HL-60 (cell line): ENCODE data around the gene PSRC1.

Experiments
- DNase-seq, 2 experiments: peaks; one replicate each; pipeline ENCODE4 v3.0.0-alpha.2; 2010 to 2020; ENCODE audit warnings: low read depth in 1 of 2, low spot score in 1 of 2
- H3K27ac ChIP-seq: fragments of 250-450 bp; sonication (Bioruptor Pico); replicated peaks from 2 replicates; pipeline ENCODE4 v1.5.1; 2020; ENCODE audit warnings: mild to moderate bottlenecking, moderate library complexity
- H3K27me3 ChIP-seq: fragments of 250-450 bp; sonication (Bioruptor Pico); 2 replicates; pipeline ENCODE4 v1.5.1; 2021; ENCODE audit warnings: mild to moderate bottlenecking, moderate library complexity; ENCODE audit not compliant: insufficient read depth, poor library complexity, severe bottlenecking
- H3K4me3 ChIP-seq: replicated peaks from 2 replicates; pipeline ENCODE4 v1.5.1; 2011; ENCODE audit warnings: mild to moderate bottlenecking, control low read depth, low read length; ENCODE audit not compliant: insufficient read depth
- CTCF ChIP-seq: IDR thresholded peaks from one replicate; pipeline ENCODE4 v1.5.1; 2011; ENCODE audit warnings: low read length, control low read depth, inconsistent platforms; ENCODE audit not compliant: insufficient read depth
- GABPA ChIP-seq: IDR thresholded peaks from 2 replicates; pipeline ENCODE4 v1.6.1; 2012; ENCODE audit warnings: low read depth
- POLR2AphosphoS5 ChIP-seq: IDR thresholded peaks from 2 replicates; pipeline ENCODE4 v1.6.1; 2012; ENCODE audit warnings: low read depth
- SPI1 ChIP-seq: IDR thresholded peaks from 2 replicates; pipeline ENCODE4 v1.6.1; 2012; ENCODE audit warnings: low read depth, mild to moderate bottlenecking, borderline replicate concordance
- TF ChIP-seq, protein P1 (sequence below): IDR thresholded peaks from 2 replicates; pipeline ENCODE4 v1.6.1; 2012; ENCODE audit warnings: low read depth; ENCODE audit not compliant: insufficient replicate concordance

PSRC1 gene

DNA sequence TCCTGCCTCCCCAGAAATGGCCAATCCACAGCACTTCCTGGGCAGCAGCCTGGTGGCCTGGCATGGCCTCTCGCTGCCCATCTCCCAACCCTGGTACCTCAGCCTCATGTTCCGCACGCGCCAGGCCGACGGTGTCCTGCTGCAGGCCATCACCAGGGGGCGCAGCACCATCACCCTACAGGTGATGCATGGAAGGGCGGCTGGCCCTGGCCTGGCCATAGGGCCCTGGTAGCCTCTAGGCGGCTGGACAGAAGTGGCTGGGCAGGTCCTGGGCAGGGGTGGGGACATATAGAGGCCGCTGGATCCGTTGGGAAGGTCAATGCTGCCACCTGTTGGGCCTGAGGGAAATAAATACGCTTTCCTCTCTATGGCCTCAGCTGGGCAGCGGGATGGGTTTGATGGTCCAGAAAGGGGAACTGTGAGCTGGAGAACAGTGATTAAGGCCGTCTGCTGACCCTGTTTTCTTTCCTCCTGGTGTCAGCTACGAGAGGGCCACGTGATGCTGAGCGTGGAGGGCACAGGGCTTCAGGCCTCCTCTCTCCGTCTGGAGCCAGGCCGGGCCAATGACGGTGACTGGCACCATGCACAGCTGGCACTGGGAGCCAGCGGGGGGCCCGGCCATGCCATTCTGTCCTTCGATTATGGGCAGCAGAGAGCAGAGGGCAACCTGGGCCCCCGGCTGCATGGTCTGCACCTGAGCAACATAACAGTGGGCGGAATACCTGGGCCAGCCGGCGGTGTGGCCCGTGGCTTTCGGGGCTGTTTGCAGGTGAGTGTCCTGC, 19.2 kb downstream of the PSRC1 start:
- Histone ChIP-seq H3K4me3 (no peak overlapping the region), H3K27me3 (no peaks in the 10 kb centered on the region), H3K27ac (no peak overlapping the region)
- DNase-seq, result peak; percentile 69 to 76
- TF ChIP-seq POLR2AphosphoS5 (no peak), CTCF (peak; percentile 97)

DNA sequence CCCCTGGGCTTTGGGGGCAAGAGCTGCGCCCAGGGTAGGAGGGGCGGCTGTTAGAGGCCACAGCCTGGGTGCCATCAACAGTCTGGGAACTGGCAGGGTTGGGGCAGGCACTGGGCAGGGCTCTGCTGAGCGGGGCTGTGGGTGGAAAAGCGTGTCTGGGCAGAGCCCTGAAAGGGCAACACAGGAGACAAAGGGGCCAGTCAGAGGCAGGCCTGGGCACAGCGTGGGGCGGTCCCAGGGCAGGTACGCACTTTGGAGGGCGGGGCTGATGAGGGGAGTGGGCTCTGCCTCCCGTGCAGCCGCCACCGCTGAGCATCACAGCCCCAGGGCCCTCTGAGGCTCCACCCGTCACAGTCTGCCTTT, 19.7 kb downstream of the PSRC1 start:
- Histone ChIP-seq H3K4me3 (no peak overlapping the region), H3K27ac (no peak overlapping the region), H3K27me3 (no peaks in the 10 kb centered on the region)
- TF ChIP-seq SPI1 (no peak), GABPA (no peak)
- TF ChIP-seq, protein P1, sequence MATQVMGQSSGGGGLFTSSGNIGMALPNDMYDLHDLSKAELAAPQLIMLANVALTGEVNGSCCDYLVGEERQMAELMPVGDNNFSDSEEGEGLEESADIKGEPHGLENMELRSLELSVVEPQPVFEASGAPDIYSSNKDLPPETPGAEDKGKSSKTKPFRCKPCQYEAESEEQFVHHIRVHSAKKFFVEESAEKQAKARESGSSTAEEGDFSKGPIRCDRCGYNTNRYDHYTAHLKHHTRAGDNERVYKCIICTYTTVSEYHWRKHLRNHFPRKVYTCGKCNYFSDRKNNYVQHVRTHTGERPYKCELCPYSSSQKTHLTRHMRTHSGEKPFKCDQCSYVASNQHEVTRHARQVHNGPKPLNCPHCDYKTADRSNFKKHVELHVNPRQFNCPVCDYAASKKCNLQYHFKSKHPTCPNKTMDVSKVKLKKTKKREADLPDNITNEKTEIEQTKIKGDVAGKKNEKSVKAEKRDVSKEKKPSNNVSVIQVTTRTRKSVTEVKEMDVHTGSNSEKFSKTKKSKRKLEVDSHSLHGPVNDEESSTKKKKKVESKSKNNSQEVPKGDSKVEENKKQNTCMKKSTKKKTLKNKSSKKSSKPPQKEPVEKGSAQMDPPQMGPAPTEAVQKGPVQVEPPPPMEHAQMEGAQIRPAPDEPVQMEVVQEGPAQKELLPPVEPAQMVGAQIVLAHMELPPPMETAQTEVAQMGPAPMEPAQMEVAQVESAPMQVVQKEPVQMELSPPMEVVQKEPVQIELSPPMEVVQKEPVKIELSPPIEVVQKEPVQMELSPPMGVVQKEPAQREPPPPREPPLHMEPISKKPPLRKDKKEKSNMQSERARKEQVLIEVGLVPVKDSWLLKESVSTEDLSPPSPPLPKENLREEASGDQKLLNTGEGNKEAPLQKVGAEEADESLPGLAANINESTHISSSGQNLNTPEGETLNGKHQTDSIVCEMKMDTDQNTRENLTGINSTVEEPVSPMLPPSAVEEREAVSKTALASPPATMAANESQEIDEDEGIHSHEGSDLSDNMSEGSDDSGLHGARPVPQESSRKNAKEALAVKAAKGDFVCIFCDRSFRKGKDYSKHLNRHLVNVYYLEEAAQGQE, result no peak
- DNase-seq, result no peak

DNA sequence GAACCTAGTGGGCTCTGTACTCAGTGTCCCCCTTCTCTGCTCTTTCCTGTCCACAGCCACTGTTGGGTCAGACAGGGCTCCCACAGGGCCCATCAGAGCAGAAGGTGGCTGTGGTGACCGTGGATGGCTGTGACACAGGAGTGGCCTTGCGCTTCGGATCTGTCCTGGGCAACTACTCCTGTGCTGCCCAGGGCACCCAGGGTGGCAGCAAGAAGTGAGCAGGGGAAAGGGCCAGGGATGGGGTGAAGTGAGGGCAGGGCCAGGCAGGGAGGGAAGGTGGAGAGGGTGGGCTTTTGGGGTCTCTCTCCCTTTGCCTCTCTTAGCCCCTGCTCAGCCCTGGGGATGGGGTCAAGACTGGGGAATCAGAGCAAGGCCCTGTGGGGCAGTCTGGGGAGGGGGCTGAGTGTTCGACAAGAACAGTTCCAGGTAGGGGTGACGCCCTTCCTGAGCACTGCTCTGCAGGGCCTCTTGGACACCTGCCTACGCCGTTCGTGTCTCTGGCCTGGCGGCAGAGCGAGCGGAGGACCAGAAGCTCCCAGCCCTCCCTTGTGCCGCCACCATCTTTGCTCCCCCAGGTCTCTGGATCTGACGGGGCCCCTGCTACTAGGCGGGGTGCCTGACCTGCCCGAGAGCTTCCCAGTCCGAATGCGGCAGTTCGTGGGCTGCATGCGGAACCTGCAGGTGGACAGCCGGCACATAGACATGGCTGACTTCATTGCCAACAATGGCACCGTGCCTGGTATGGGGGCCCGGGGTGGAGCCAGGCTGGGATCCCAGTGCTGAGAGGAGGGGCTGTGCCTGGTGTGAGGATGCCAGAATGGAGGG, 20.5 kb downstream of the PSRC1 start:
- no peak for DNase-seq
- TF ChIP-seq CTCF, result no peak
- TF ChIP-seq POLR2AphosphoS5, result no peak
- TF ChIP-seq, protein P1, result no peak
- TF ChIP-seq SPI1, result no peak
- no peak for TF ChIP-seq GABPA
- no peak overlapping the region for H3K4me3 ChIP-seq
- H3K27ac ChIP-seq, result no peak overlapping the region
- no peaks in the 10 kb centered on the region for H3K27me3 ChIP-seq

GRCh38 chr1:109261578-109261977, 21.4 kb downstream of the PSRC1 start:
- no peak for DNase-seq
- no peak overlapping the region for H3K27ac ChIP-seq
- H3K4me3 ChIP-seq, result no peak overlapping the region
- no peak for TF ChIP-seq CTCF
- no peak for TF ChIP-seq SPI1
- H3K27me3 ChIP-seq, result no peaks in the 10 kb centered on the region
